CD4-positive, CD25-positive, alpha-beta regulatory T cell (primary cell): ENCODE data around the gene TXNL4A. TPM values are rescaled to one million over a fixed set of nuclear protein-coding genes. Genes with fewer than 3 reads are reported as not detected.
A peak's percentile ranks its signal among the peaks of the same experiment; 100 is the strongest.
"Not testable (repeated sequence)": the region's sequence is repeated elsewhere in the genome, so short reads cannot be mapped to it uniquely, and the experiment has no call there.

Experiments
- ATAC-seq, 2 donors: fragments of 150-1000 bp; cut with Tn5 transposase; one replicate each; pipeline ENCODE4 v1.10.0; 2021; ENCODE audit warnings: low read depth in 2 of 2, moderate number of reproducible peaks in 2 of 2, moderate library complexity in 1 of 2
- DNase-seq, 3 donors: peaks; one replicate each; pipeline versions ENCODE4 v3.0.0 to v3.0.0-alpha.2; 2012 to 2022; ENCODE audit warnings: mixed read lengths in 1 of 3
- H3K27ac ChIP-seq: one replicate; pipeline ENCODE4 v1.7.0; 2013; ENCODE audit warnings: mild to moderate bottlenecking, low read length; ENCODE audit not compliant: insufficient read depth, poor library complexity, severe bottlenecking
- H3K27me3 ChIP-seq: one replicate; pipeline ENCODE4 v1.7.0; 2013; ENCODE audit warnings: low read length; ENCODE audit not compliant: control insufficient read depth, insufficient read depth
- H3K36me3 ChIP-seq: one replicate; pipeline ENCODE4 v1.7.0; 2013; ENCODE audit warnings: mild to moderate bottlenecking, low read length, moderate library complexity; ENCODE audit not compliant: control insufficient read depth, insufficient read depth
- H3K4me1 ChIP-seq: 2 replicates; pipeline ENCODE4 v1.7.0; 2013; ENCODE audit warnings: mild to moderate bottlenecking, low read length; ENCODE audit not compliant: insufficient read depth, control insufficient read depth, poor library complexity, severe bottlenecking
- H3K4me3 ChIP-seq: one replicate; pipeline ENCODE4 v1.7.0; 2013; ENCODE audit warnings: low read depth, mild to moderate bottlenecking, low read length, moderate library complexity
- H3K9me3 ChIP-seq, 2 experiments: 1 replicate in 1 of 2; 2 replicates in 1 of 2; pipeline ENCODE4 v1.7.0; 2013; ENCODE audit warnings: low read length in 2 of 2, mild to moderate bottlenecking in 1 of 2, moderate library complexity in 1 of 2; ENCODE audit not compliant: control insufficient read depth in 2 of 2
- H3K27ac Mint-ChIP-seq, 3 donors: one replicate each; pipeline ENCODE4 v1.8.0; 2020 to 2022; ENCODE audit warnings: mild to moderate bottlenecking in 3 of 3, mixed read lengths in 3 of 3, moderate library complexity in 2 of 3
- H3K27me3 Mint-ChIP-seq: one replicate; pipeline ENCODE4 v1.8.0; 2022; ENCODE audit warnings: mild to moderate bottlenecking, mixed read lengths
- H3K36me3 Mint-ChIP-seq: one replicate; pipeline ENCODE4 v1.8.0; 2020; ENCODE audit warnings: mixed read lengths
- H3K4me1 Mint-ChIP-seq, 4 donors: one replicate each; pipeline ENCODE4 v1.8.0; 2020 to 2022; ENCODE audit warnings: mixed read lengths in 4 of 4, mild to moderate bottlenecking in 1 of 4
- H3K4me3 Mint-ChIP-seq, 4 donors: one replicate each; pipeline ENCODE4 v1.8.0; 2020 to 2022; ENCODE audit warnings: mild to moderate bottlenecking in 4 of 4, mixed read lengths in 4 of 4, moderate library complexity in 3 of 4
- H3K9me3 Mint-ChIP-seq, 7 donors: one replicate each; pipeline ENCODE4 v1.8.0; 2020 to 2022; ENCODE audit warnings: mixed read lengths in 7 of 7, mild to moderate bottlenecking in 3 of 7, moderate library complexity in 2 of 7
- polyA plus RNA-seq, 4 donors: library from polyadenylated mRNA; unstranded; fragments of 300-500 nt; fragmentation: Illumina TruSeq; gene quantifications; one replicate each; pipeline ENCODE4 v1.2.3, GENCODE V29; 2021
- total RNA-seq: library from RNA; stranded (reverse); gene quantifications from one replicate; pipeline ENCODE4 v1.2.3, GENCODE V29; 2022

The TXNL4A gene
- total and polyA plus RNA-seq, 5 donors from 2014 or later = 70.5 to 216 (median 212) TPM

DNA sequence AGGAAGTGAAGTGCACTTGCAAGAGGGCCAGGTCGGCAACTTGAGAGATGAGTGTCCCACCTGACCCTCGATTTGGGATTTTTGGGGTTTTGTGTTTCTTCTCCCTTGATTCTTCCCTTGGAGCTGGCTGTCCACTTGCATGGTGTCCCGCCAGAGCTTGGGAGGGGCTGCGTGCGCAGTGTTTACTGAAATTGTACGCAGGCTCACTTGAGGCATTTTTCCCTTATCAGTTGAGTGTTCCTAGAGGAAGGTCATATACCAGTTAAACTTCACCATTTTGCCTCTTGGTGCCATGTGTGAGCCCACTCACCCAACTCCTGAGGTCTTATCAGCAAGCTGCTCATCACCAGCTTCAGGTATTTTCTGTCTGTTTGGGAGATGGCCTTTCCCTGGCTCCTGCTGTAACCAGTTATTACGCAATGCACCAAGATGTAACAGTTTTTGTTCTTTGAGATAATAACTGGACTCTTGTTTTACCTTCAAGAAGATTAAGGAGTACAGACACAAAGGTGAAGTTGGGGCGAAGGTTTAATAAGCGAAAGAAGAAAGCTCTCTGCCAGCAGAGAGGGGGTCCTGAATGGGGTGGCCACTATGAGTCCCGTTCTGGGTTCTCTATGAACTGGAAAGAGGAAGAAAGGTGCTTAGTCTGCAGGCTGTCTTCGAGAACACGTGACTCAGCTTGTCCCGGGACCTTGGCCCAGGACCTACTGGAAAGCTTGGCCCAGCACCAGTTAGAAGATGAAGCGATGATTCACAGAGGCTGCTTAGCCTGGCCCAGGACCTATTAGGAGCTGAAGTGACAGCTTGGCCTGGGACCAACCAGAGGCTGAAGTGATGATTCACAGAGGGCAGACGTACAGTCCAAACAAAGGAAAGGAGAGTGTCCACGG lies 21.5 kb upstream of the TXNL4A start:
- Histone ChIP-seq H3K4me1 (no peaks in the 10 kb centered on the region), H3K27ac (no peak overlapping the region), H3K27me3 (no peaks in the 10 kb centered on the region), H3K36me3 (no peaks in the 10 kb centered on the region), H3K4me3 (no peak overlapping the region), H3K9me3 (peaks cover 0 to 11% of the 10 kb centered on the region in 2 experiments)
- DNase-seq (no peak), ATAC-seq (no peak)
- Mint-ChIP-seq H3K4me1 (no peaks in the 10 kb centered on the region), H3K4me3 (no peak overlapping the region), H3K27ac (no peak overlapping the region), H3K36me3 (peaks cover 4% of the 10 kb centered on the region), H3K27me3 (peaks cover 7% of the 10 kb centered on the region), H3K9me3 (peaks cover 0 to 25% (median 7%) of the 10 kb centered on the region in 7 donors)

- H3K4me3 Mint-ChIP-seq = no peak overlapping the region
- no peaks in the 10 kb centered on the region for H3K9me3 ChIP-seq
- H3K27me3 Mint-ChIP-seq = peaks cover 11% of the 10 kb centered on the region
- H3K9me3 Mint-ChIP-seq = peaks cover under 1 to 14% (median 3%) of the 10 kb centered on the region in 7 donors
- no peak for DNase-seq
- H3K4me3 ChIP-seq = no peak overlapping the region
- H3K27me3 ChIP-seq = no peaks in the 10 kb centered on the region
- no peaks in the 10 kb centered on the region for H3K36me3 ChIP-seq
- H3K27ac Mint-ChIP-seq = peak overlapping the region in 1 of 3 donors; percentile 71
- no peak for ATAC-seq
- no peak overlapping the region for H3K27ac ChIP-seq
- no peaks in the 10 kb centered on the region for H3K36me3 Mint-ChIP-seq
- no peaks in the 10 kb centered on the region for H3K4me1 ChIP-seq
- H3K4me1 Mint-ChIP-seq = no peaks in the 10 kb centered on the region
These were observed 18.4 kb upstream of the TXNL4A start for GRCh38 chr18:80006724-80007123.

- Histone ChIP-seq H3K36me3 (no peaks in the 10 kb centered on the region), H3K9me3 (peaks cover 0 to 7% of the 10 kb centered on the region in 2 experiments), H3K4me1 (no peaks in the 10 kb centered on the region), H3K27me3 (no peaks in the 10 kb centered on the region), H3K27ac (no peak overlapping the region), H3K4me3 (no peak overlapping the region)
- H3K27me3 Mint-ChIP-seq = peaks cover 11% of the 10 kb centered on the region
- peaks cover 3 to 21% (median 8%) of the 10 kb centered on the region in 7 donors for H3K9me3 Mint-ChIP-seq
- H3K4me3 Mint-ChIP-seq = no peak overlapping the region
- H3K4me1 Mint-ChIP-seq = no peaks in the 10 kb centered on the region
- no peak overlapping the region for H3K27ac Mint-ChIP-seq
- ATAC-seq (no peak), DNase-seq (no peak)
- no peaks in the 10 kb centered on the region for H3K36me3 Mint-ChIP-seq
These were observed 16.4 kb upstream of the TXNL4A start for GRCh38 chr18:80004600-80005342.

DNA sequence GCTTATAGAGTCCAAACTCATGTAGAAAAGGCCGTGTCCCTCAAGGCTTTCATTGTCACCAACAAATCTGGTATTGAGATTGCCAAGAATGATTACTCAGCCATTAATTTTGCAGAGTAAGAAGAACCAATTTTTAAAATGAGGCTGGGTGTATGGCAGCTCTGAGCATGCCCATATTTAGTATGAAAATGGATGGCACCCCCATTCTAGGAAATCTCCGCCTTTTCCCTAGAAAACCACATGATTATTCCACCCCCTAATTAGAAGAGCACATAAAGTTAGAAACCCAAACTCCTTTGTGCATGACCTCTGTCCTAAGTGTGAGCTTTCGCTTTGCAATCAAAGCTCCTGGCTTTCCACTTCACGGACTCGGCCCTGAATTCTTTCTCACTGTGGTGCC lies 14.1 kb upstream of the TXNL4A start:
- Mint-ChIP-seq H3K4me1 (no peaks in the 10 kb centered on the region), H3K27me3 (peaks cover 11% of the 10 kb centered on the region), H3K36me3 (no peaks in the 10 kb centered on the region), H3K9me3 (peaks cover 0 to 17% (median 12%) of the 10 kb centered on the region in 7 donors), H3K4me3 (no peak overlapping the region), H3K27ac (no peak overlapping the region)
- no peak for ATAC-seq
- no peak overlapping the region for H3K27ac ChIP-seq
- DNase-seq = no peak
- no peaks in the 10 kb centered on the region for H3K36me3 ChIP-seq
- H3K9me3 ChIP-seq = peaks cover 0 to 7% of the 10 kb centered on the region in 2 experiments
- H3K27me3 ChIP-seq = no peaks in the 10 kb centered on the region
- H3K4me3 ChIP-seq = no peak overlapping the region
- H3K4me1 ChIP-seq = no peaks in the 10 kb centered on the region

DNA sequence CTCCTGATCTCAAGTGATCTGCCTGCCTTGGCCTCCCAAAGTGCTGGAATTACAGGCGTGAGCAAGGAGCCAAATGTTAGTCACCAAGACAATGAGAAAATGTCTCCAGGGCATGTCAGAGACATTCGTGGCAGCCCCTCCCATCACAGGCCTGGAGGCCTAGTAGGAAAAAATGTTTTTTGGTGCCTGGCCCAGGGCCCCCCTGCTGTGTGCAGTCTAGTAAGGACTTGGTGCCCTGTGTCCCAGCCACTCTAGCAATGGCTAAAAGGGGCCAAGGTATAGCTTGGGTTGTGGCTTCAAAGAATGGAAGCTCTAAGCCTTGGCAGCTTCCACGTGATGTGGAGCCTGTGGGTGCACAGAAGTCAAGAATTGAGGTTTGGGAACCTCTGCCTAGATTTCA lies 12.5 kb upstream of the TXNL4A start:
- H3K36me3 Mint-ChIP-seq = no peaks in the 10 kb centered on the region
- peaks cover 11% of the 10 kb centered on the region for H3K27me3 Mint-ChIP-seq
- no peak overlapping the region for H3K4me3 ChIP-seq
- H3K27me3 ChIP-seq = no peaks in the 10 kb centered on the region
- no peak for DNase-seq
- no peak for ATAC-seq
- no peaks in the 10 kb centered on the region for H3K4me1 Mint-ChIP-seq
- H3K27ac Mint-ChIP-seq = no peak overlapping the region
- no peak overlapping the region for H3K4me3 Mint-ChIP-seq
- no peak overlapping the region for H3K27ac ChIP-seq
- H3K9me3 Mint-ChIP-seq = peaks cover 0 to 17% (median 12%) of the 10 kb centered on the region in 7 donors
- H3K4me1 ChIP-seq = no peaks in the 10 kb centered on the region
- H3K9me3 ChIP-seq = peaks cover 0 to 7% of the 10 kb centered on the region in 2 experiments
- H3K36me3 ChIP-seq = no peaks in the 10 kb centered on the region

- peaks cover 0 to 15% (median 10%) of the 10 kb centered on the region in 7 donors for H3K9me3 Mint-ChIP-seq
- H3K27ac ChIP-seq, H3K4me3 ChIP-seq, H3K36me3 Mint-ChIP-seq, H3K4me1 Mint-ChIP-seq, H3K36me3 ChIP-seq, H3K27me3 ChIP-seq, H3K27me3 Mint-ChIP-seq, H3K27ac Mint-ChIP-seq, ATAC-seq, H3K4me3 Mint-ChIP-seq, DNase-seq, H3K4me1 ChIP-seq, H3K9me3 ChIP-seq: not testable (repeated sequence)
These were observed 11.3 kb upstream of the TXNL4A start for GRCh38 chr18:79999701-80000100.

- peaks cover 5% of the 10 kb centered on the region for H3K36me3 Mint-ChIP-seq
- H3K4me3 ChIP-seq = no peak overlapping the region
- H3K4me3 Mint-ChIP-seq = peak overlapping the region in 1 of 4 donors; percentile 82
- peaks cover 0 to 2% (median 0%) of the 10 kb centered on the region in 7 donors for H3K9me3 Mint-ChIP-seq
- H3K27me3 Mint-ChIP-seq = peaks cover 5% of the 10 kb centered on the region
- H3K9me3 ChIP-seq = no peaks in the 10 kb centered on the region
- DNase-seq (no peak), ATAC-seq (no peak)
- H3K4me1 ChIP-seq = peaks cover 22% of the 10 kb centered on the region
- no peak overlapping the region for H3K27ac ChIP-seq
- no peaks in the 10 kb centered on the region for H3K27me3 ChIP-seq
- no peaks in the 10 kb centered on the region for H3K36me3 ChIP-seq
- no peak overlapping the region for H3K27ac Mint-ChIP-seq
- peaks cover 6 to 21% (median 11%) of the 10 kb centered on the region in 4 donors for H3K4me1 Mint-ChIP-seq
These were observed 3.1 kb upstream of the TXNL4A start for GRCh38 chr18:79991494-79991893.
